Measurements from ENCODE around the gene MAPK6.
A peak's percentile ranks its signal among the peaks of the same experiment; 100 is the strongest.

MAPK6 gene

DNA sequence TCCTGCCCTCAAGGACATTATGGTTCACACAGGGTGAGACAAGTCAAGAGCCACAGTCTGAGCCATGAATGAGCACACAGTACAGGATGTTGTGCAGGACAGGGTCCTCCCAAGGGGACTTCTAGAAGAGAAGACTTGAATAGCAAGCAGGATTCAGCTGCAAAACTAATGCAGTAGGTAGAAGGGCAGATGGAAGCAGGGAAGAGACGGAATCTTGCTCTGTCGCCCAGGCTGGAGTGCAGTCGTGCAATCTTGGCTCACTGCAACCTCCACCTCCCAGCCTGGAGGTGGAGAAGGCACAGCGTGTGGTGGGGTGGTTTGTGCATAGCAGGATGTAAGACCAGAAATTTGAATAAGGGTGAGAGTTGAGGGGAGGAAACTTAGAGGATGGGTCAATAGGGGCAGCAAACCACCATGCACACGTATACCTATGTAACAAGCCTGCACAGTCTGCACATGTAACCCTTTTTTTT, 85.5 kb downstream of the MAPK6 start:
- DNase-seq, result no peak

DNA sequence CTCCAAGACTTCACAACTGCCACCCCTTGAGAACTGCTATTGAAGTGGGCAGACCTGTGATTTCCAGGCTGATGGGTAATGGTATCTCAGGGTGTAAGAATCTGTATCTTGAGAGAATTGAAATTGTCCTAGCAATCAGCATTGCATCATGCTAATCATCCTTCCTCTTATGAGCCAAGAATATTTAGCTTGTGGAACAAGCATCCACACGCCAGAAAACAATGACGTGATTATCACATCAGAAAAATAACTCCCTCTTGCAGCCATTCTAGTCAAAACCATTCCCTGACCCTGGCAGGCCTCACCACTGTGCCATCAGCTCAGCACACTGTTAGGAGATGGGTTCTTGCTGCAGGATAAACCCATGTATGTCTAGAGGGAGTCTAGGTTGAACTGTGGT, 86.8 kb downstream of the MAPK6 start:
- no peak for DNase-seq

GRCh38 chr15:52106641-52107040, 87.6 kb downstream of the MAPK6 start:
- no peak for DNase-seq

DNA sequence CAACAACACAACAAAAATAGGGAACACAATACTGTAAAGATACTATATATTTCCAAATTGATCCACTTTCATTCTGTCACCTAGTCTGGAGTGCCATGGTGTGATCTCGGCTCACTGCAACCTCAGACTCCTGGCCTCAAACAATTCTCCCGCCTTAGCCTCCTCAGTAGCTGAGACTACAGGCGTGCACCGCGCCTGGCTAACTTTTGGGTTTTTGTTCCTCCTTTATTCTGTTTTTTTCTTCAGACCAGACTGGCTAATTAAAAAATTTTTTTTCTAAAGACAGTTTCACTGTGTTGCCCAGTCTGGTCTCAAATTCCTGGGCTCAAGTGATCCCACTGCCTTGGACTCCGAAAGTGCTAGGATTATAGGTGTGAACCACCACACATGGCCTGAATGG, 88.2 kb downstream of the MAPK6 start:
- no peak for DNase-seq

- no peak for DNase-seq
These were observed 90.8 kb downstream of the MAPK6 start for GRCh38 chr15:52109559-52110451.

DNA sequence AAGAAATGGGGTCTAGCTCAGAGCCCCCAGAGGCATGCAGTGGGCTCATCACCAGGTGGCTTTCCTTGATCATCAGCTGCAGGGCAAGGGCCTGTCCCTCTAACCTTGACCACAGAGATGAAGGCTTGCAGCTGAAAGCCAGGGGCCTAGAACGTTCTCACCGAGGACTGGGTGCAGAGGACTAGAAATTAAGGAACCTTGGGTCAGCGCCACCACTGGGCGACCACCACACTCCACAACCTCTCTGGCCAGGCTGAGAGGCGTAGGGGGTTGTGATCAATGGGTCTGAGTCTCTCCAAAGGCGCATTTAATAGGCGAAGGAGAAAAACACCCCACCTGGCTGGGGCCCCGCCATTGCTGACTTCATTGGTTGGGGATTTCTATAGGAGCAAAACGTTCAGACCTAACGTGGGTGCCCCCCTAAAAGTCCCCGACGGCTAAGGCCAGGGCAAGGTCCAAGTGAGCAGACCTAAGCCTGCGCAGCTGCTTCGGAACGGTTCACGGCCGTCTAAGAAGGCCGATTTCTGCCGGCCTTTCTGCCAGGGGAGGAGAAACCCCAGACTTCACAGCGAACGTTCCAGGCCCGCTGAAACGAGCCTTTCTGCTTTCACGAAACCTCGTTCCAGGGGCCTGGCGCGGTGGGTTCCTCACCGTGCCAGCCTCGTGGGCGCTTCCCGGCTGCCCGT, 92.6 kb downstream of the MAPK6 start:
- DNase-seq, result no peak

GRCh38 chr15:52112203-52112750, 93.3 kb downstream of the MAPK6 start:
- DNase-seq, result peak; percentile 16 to 76

GRCh38 chr15:52113235-52113634, 94.2 kb downstream of the MAPK6 start:
- DNase-seq, result no peak

- DNase-seq, result no peak
These were observed 94.7 kb downstream of the MAPK6 start for GRCh38 chr15:52113708-52114107.

DNA sequence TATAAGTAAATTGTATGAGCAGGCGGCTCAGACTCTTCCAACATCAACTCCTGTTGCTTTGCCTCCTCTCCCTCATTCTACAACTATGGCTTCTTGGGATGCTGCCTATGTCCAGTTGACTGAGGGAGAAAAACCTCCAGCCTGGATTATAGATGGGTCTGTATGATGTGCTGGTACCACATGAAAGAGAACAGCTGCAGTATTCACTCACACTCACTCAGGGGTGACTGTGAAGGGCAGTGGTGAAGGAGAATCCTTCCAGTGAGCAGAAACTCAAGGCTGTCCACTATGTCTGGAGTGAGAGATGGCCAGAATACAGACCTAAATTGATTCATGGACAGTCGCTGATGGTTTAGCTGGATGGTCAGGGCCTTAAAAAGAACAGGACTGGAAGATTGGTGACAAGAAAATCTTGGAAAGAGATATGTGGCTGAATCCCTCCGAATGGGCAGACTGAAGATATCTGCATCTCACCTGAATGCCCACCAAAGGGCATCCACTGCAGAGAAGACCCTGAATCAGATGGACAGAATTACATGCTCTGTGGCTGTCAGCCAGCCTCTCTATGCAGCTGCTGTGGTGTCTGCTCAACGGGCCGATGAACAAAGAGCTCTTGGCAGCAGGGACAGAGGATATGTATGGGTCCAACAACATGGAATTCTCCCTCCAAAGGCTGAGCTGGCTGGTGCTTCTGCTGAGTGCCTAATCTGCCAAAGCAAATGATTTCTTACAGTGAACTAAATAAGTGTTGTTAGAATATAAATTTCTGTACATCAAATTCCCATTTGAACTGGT, 95.4 kb downstream of the MAPK6 start:
- no peak for DNase-seq

DNA sequence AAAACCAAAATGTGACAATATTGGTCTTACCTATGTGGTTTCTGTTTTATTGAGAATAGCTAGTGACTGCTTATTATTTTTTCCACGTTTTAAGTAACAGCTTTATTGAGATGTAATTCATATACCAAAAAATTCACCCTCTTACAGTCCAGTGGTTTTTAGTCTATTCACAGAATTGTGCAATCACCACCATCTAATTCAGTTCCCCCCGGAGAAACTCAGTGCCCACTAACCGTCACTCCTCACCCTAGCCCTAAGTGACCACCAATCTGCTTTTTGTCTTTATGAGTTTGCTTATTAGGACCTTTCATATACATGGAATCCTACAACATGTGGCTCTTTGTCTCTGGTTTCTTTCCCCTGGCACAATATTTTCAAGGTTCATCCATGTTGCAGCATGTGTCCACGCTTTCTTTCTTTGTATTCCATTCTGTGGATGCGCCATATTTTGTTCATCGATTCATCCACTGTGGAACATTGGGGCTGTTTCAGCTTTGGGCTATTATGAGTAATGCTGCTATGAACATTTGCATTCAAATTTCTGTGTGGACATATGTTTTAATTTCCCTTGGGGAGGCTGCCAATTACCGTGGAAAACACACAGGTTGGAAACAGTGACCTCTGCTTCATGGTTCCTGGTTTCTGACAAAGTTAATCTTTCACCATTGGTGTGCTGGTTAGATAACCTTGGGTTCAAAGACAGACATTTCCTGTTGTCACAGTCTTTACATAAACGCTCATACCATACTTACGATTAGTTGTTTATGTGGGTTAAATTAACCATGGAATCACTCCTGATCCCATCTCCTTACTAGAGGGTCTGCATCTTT, 96.8 kb downstream of the MAPK6 start:
- peak; percentile 10 to 62 for DNase-seq
